Uterus (tissue), 2 donors: ENCODE results near the gene INO80E.

Experiments
- POLR2A ChIP-seq, 2 donors: fragments of 450-650 bp; IDR thresholded peaks; one replicate each; pipeline ENCODE4 v1.6.1; 2016; ENCODE audit warnings: antibody characterized with exemption in 2 of 2, mild to moderate bottlenecking in 1 of 2, moderate library complexity in 1 of 2
- TF ChIP-seq, protein P1 (sequence below), 4 experiments: fragments of 200-600 bp in 2 of 4; fragments of 450-650 bp in 2 of 4; sonication (generic) in 2 of 4; IDR thresholded peaks; one replicate each; pipeline ENCODE4 v1.5.1; 2016 to 2019; ENCODE audit warnings: antibody characterized with exemption in 4 of 4, mild to moderate bottlenecking in 2 of 4, moderate library complexity in 1 of 4

DNA sequence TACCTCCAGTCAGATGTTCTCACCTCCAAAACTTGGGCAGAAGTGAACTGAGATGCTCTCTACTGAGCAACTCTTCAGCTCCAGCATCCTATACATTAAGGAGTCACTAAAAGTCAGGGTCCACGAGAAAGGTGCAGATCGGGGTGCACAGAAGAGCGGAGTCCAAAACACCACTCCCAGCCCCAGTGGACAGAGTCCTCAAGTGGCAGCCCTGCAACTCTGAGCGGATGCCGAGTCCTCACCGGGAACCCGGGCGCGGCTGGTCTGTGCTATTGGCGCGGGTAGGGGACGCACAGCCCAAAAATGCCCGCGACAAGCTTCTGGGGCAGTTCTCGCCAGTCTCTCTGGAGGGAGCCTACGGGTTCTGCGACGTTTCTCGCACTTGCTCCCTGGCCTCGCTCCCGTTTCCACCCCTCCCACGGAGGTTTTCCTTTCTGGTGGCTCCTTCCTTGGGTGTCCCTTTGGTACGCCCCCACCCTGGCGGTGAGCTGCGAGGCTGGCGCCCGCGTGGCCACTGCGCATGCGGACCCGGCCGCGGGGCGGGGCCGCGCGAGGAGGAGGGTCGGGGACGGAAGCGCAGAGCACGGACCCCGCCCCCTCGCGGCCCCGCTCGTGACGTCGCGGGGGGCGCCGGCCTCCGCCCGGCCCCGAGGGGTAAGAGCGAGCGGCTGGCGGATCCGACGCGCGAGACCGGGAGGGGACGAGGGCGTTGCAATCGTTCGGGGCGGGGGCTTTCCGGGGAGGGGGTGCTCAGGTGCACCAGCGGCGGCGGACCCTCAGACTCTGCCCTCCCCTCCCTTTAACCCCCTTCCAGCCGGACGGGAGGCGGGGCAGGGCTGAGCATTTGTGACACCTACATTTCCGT lies 34.3 kb upstream of the INO80E start, which contains the start of gene TMEM219:
- TF ChIP-seq, protein P1, sequence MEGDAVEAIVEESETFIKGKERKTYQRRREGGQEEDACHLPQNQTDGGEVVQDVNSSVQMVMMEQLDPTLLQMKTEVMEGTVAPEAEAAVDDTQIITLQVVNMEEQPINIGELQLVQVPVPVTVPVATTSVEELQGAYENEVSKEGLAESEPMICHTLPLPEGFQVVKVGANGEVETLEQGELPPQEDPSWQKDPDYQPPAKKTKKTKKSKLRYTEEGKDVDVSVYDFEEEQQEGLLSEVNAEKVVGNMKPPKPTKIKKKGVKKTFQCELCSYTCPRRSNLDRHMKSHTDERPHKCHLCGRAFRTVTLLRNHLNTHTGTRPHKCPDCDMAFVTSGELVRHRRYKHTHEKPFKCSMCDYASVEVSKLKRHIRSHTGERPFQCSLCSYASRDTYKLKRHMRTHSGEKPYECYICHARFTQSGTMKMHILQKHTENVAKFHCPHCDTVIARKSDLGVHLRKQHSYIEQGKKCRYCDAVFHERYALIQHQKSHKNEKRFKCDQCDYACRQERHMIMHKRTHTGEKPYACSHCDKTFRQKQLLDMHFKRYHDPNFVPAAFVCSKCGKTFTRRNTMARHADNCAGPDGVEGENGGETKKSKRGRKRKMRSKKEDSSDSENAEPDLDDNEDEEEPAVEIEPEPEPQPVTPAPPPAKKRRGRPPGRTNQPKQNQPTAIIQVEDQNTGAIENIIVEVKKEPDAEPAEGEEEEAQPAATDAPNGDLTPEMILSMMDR (IDR thresholded peaks at IDR 0.05), result peak; percentile 23 to 88 (median 69)
- peak; percentile 66 to 83 for TF ChIP-seq POLR2A (IDR thresholded peaks at IDR 0.05)
